NCI-H146 (cell line): ENCODE measurements around the gene CRELD2.
A peak's percentile ranks its signal among the peaks of the same experiment; 100 is the strongest.

Experiments used
- DNase-seq: peaks from one replicate; lab custom pipeline; 2025; lab: John Stamatoyannopoulos, UW

CRELD2 gene

DNA sequence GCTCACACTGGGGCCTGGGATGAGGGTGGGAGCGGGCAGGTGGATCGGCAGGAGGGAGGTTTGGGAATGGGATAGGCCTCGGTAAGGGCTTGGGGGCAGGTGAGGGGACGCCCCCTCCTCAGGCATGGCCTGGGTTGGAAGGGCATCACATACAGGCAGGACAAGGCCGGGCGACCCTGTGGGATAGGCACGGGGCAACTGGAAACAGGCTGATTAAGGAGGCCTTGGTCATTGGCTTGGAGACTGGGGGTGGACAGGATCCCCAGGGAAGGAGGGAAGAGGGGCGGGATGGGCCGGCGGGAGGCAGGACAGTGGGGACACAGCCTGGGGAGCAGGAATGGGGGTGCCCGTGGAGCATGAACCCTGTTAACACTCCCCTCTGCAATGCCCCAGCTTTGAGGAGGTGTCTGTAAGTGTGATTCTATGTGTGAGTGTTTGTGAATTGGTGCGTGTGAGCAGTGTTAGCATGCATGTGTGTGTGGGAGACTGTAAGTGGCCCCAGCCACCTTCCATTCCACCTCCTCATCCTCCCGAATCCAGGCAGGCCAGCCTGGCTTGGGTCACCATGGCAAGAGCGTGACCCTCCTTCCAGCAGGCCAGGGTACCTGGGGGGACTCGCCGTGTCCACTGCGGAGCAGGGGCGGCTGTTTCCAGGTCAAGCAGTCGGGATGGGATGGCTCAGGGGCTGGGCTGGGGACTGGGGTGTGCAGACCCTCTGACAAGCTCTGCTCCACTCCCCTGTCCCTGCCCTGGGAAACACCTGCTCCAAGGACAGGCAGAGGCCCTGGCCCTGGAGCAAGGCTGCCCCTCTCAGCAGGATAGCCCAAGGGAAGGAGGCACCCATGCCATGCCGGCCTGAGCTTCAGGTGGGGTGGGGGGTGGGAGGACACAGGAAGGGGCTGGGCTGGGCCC lies 38.7 kb downstream of the CRELD2 start:
- no peak for DNase-seq

- DNase-seq = no peak
Measured at GRCh38 chr22:49957826-49958365, 39.5 kb downstream of the CRELD2 start.

GRCh38 chr22:49958366-49958921 lies 40.0 kb downstream of the CRELD2 start:
- no peak for DNase-seq

GRCh38 chr22:49958931-49959781 lies 40.7 kb downstream of the CRELD2 start:
- no peak for DNase-seq

DNA sequence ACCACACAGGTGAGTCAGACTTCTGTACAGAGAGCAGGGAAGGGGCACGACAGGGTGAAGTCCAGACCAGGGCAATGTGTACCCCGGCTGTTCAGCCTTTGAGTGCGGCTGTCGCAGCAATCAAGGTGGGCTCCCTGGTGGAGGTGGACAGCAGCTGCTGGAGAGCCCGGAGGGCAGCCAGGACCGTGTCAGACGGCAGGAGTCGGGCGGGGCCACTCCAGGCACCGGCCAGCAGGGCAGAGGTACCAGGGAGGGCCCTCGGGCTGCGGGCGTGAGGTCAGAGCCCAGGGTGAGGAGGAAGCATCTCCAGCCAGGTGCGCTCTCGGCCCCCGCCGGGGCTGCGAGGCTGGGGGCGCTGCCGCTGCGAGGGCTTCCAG lies 41.3 kb downstream of the CRELD2 start:
- no peak for DNase-seq

GRCh38 chr22:49960159-49961004 lies 41.9 kb downstream of the CRELD2 start, which contains the start of gene PIM3:
TSS of gene PIM3 (plus strand) at chr22:49960772. CDS start at chr22:49960948, 176 bp downstream.
- DNase-seq = peak; percentile 93

- DNase-seq = peak; percentile 56
Measured at GRCh38 chr22:49961005-49961600, 42.7 kb downstream of the CRELD2 start.

- DNase-seq = no peak
Measured at GRCh38 chr22:49961601-49962011, 43.2 kb downstream of the CRELD2 start.

- DNase-seq = no peak
Measured at GRCh38 chr22:49962012-49962750, 43.7 kb downstream of the CRELD2 start.

DNA sequence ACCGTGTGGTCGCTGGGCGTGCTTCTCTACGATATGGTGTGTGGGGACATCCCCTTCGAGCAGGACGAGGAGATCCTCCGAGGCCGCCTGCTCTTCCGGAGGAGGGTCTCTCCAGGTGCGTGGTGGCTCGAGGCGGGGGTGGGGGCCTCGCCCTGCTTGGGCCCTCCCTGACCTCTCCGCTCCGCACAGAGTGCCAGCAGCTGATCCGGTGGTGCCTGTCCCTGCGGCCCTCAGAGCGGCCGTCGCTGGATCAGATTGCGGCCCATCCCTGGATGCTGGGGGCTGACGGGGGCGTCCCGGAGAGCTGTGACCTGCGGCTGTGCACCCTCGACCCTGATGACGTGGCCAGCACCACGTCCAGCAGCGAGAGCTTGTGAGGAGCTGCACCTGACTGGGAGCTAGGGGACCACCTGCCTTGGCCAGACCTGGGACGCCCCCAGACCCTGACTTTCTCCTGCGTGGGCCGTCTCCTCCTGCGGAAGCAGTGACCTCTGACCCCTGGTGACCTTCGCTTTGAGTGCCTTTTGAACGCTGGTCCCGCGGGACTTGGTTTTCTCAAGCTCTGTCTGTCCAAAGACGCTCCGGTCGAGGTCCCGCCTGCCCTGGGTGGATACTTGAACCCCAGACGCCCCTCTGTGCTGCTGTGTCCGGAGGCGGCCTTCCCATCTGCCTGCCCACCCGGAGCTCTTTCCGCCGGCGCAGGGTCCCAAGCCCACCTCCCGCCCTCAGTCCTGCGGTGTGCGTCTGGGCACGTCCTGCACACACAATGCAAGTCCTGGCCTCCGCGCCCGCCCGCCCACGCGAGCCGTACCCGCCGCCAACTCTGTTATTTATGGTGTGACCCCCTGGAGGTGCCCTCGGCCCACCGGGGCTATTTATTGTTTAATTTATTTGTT lies 44.6 kb downstream of the CRELD2 start:
- DNase-seq = no peak

GRCh38 chr22:49963647-49964026 lies 45.2 kb downstream of the CRELD2 start:
- DNase-seq = no peak

GRCh38 chr22:49964136-49965090 lies 46.0 kb downstream of the CRELD2 start:
- DNase-seq = no peak

GRCh38 chr22:49965091-49966040 lies 46.9 kb downstream of the CRELD2 start:
- DNase-seq = no peak

DNA sequence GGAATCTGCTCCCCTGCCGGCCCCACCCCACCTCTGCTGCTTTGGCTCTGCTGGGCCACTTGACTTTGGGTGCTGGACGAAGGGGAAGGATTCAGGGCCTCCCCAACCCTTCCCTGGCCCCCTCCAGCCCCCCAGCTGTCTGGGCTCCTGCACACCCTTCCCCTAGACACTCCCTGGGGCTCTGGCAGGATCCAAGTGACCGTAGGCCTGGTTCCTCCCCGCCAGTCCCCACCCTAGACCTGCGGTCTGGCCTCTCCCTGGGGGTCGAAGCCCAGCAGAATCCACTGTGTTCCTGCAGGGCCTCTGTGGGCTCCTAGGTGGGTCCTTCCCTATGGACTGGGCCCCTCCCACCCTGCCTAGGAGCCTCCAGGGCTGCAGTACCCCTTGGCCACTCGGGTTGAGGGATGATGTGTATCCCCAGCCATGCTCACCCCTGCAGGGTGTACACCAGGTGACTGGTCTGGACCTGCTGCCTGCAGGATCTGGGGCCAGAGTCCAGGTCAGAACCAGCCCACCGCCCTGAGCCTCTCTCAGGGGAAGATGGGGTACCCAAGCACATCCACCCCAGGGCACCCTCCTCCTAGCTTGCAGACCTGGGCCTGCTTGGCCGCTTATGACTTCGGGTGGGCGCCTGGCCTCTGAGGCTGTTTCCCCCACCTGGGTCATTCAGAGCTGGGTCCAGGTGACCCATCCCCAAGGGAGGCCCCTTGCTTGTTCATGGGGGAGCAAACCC lies 47.8 kb downstream of the CRELD2 start:
- no peak for DNase-seq

- no peak for DNase-seq
Measured at GRCh38 chr22:49966774-49967705, 48.6 kb downstream of the CRELD2 start.
